Trophoblast cell (in vitro differentiated cells and primary cell): ENCODE results near the gene TTN.

Source experiments
- DNase-seq, 2 donors: peaks; one replicate each; pipeline ENCODE4 v3.0.0-alpha.2; 2016
- H2AFZ ChIP-seq: 2 replicates; pipeline ENCODE4 v1.6.1; 2013; ENCODE audit warnings: low read length, moderate library complexity, mild to moderate bottlenecking; ENCODE audit not compliant: insufficient read depth, poor library complexity
- H2AK5ac ChIP-seq: 2 replicates; pipeline ENCODE4 v1.6.1; 2013; ENCODE audit warnings: mild to moderate bottlenecking, low read length
- H2BK120ac ChIP-seq: 2 replicates; pipeline ENCODE4 v1.6.1; 2013; ENCODE audit warnings: low read length, mild to moderate bottlenecking, moderate library complexity; ENCODE audit not compliant: insufficient read depth, poor library complexity
- H2BK12ac ChIP-seq: 2 replicates; pipeline ENCODE4 v1.6.1; 2013; ENCODE audit warnings: mild to moderate bottlenecking, low read length, moderate library complexity
- H2BK5ac ChIP-seq: 2 replicates; pipeline ENCODE4 v1.6.1; 2013; ENCODE audit warnings: low read length, low read depth, moderate library complexity, mild to moderate bottlenecking; ENCODE audit not compliant: poor library complexity
- H3K14ac ChIP-seq: 2 replicates; pipeline ENCODE4 v1.6.1; 2013; ENCODE audit warnings: mild to moderate bottlenecking, low read length
- H3K18ac ChIP-seq: 2 replicates; pipeline ENCODE4 v1.6.1; 2013; ENCODE audit warnings: mild to moderate bottlenecking, low read length
- H3K23ac ChIP-seq: 2 replicates; pipeline ENCODE4 v1.6.1; 2013; ENCODE audit warnings: low read length
- H3K27ac ChIP-seq: 2 replicates; pipeline ENCODE4 v1.5.1; 2013; ENCODE audit warnings: low read depth, mild to moderate bottlenecking, inconsistent platforms, low read length, moderate library complexity
- H3K27me3 ChIP-seq: 2 replicates; pipeline ENCODE4 v1.6.1; 2013; ENCODE audit warnings: inconsistent platforms, mild to moderate bottlenecking, low read length, moderate library complexity; ENCODE audit not compliant: insufficient read depth
- H3K36me3 ChIP-seq, 2 experiments: 1 replicate in 1 of 2; 2 replicates in 1 of 2; pipeline ENCODE4 v1.6.1; 2013; ENCODE audit warnings: low read length in 2 of 2, mild to moderate bottlenecking in 2 of 2, moderate library complexity in 1 of 2; ENCODE audit not compliant: insufficient read depth in 2 of 2, control insufficient read depth in 1 of 2
- H3K4ac ChIP-seq: 2 replicates; pipeline ENCODE4 v1.6.1; 2013; ENCODE audit warnings: low read depth, mild to moderate bottlenecking, low read length, moderate library complexity
- H3K4me1 ChIP-seq, 2 experiments: 1 replicate in 1 of 2; 2 replicates in 1 of 2; pipeline ENCODE4 v1.6.1; 2013; ENCODE audit warnings: low read length in 2 of 2, mild to moderate bottlenecking in 2 of 2, moderate library complexity in 1 of 2; ENCODE audit not compliant: insufficient read depth in 2 of 2, control insufficient read depth in 1 of 2
- H3K4me2 ChIP-seq: 2 replicates; pipeline ENCODE4 v1.6.1; 2013; ENCODE audit warnings: inconsistent platforms, mild to moderate bottlenecking, low read length, moderate library complexity
- H3K4me3 ChIP-seq: 2 replicates; pipeline ENCODE4 v1.5.1; 2013; ENCODE audit warnings: mild to moderate bottlenecking, low read depth, low read length, inconsistent platforms
- H3K79me1 ChIP-seq: one replicate; pipeline ENCODE4 v1.6.1; 2013; ENCODE audit warnings: low read length
- H3K79me2 ChIP-seq: 2 replicates; pipeline ENCODE4 v1.6.1; 2013; ENCODE audit warnings: low read length, mild to moderate bottlenecking; ENCODE audit not compliant: control insufficient read depth, insufficient read depth, poor library complexity
- H3K9ac ChIP-seq: 2 replicates; pipeline ENCODE4 v1.6.1; 2013; ENCODE audit warnings: mild to moderate bottlenecking, low read length
- H3K9me3 ChIP-seq: 2 replicates; pipeline ENCODE4 v1.6.1; 2013; ENCODE audit warnings: low read depth, mild to moderate bottlenecking, control low read depth, inconsistent platforms, low read length; ENCODE audit not compliant: insufficient read depth
- H4K12ac ChIP-seq: 2 replicates; pipeline ENCODE4 v1.6.1; 2013; ENCODE audit warnings: low read depth, mild to moderate bottlenecking, low read length, moderate library complexity
- H4K8ac ChIP-seq: 2 replicates; pipeline ENCODE4 v1.6.1; 2013; ENCODE audit warnings: low read depth, mild to moderate bottlenecking, low read length, moderate library complexity
- H4K91ac ChIP-seq: one replicate; pipeline ENCODE4 v1.6.1; 2013; ENCODE audit warnings: low read depth, mild to moderate bottlenecking, low read length, moderate library complexity
- WGBS: extraction: QIAGEN DNeasy Blood & Tissue Kit; methylation state at CpG from one replicate; pipeline ENCODE4 v1.1.7; 2013; ENCODE audit warnings: missing lambda C conversion rate; ENCODE audit not compliant: insufficient read length, insufficient coverage; ENCODE audit errors: extremely low coverage; 5-methylcytosine and 5-hydroxymethylcytosine counted together

The TTN gene

DNA sequence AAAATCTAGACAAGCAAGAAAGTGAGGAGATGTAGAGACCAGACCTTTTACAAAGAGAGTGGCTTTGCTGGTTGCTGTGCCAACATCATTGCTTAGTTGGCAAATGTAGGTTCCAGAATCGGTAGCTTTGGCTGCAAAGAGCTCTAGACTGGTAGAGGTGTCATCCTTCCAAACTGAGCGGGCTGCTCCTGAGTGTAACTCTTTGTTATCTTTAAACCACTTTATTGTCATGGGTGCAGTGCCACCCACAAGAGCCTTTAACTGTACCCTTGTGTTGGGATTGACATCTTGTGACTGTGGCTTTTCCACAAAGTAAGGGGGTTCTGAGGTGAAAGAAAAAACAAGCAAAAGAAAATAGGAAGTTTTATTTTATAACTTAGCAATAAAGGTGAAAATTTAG is 77.2 kb downstream of the TTN start:
- H2AK5ac ChIP-seq = no peak overlapping the region
- H2BK120ac ChIP-seq = no peak overlapping the region
- H3K36me3 ChIP-seq = no peaks in the 10 kb centered on the region
- DNase-seq = no peak
- no peak overlapping the region for H3K18ac ChIP-seq
- no peak overlapping the region for H3K27ac ChIP-seq
- no peak overlapping the region for H3K9ac ChIP-seq
- no peaks in the 10 kb centered on the region for H3K9me3 ChIP-seq
- no peak overlapping the region for H2BK5ac ChIP-seq
- no peak overlapping the region for H2AFZ ChIP-seq
- no peak overlapping the region for H3K4ac ChIP-seq
- H4K91ac ChIP-seq = no peak overlapping the region
- H4K8ac ChIP-seq = no peak overlapping the region
- H3K27me3 ChIP-seq = no peaks in the 10 kb centered on the region
- WGBS = no CpG with 5 or more reads among the region's 2 CpGs
- no peak overlapping the region for H2BK12ac ChIP-seq
- no peak overlapping the region for H4K12ac ChIP-seq
- no peaks in the 10 kb centered on the region for H3K4me1 ChIP-seq
- H3K4me2 ChIP-seq = no peak overlapping the region
- H3K79me1 ChIP-seq = no peaks in the 10 kb centered on the region
- no peaks in the 10 kb centered on the region for H3K79me2 ChIP-seq
- H3K4me3 ChIP-seq = no peak overlapping the region
- H3K23ac ChIP-seq = no peak overlapping the region
- no peak overlapping the region for H3K14ac ChIP-seq

- Histone ChIP-seq H3K4ac (no peak overlapping the region), H3K23ac (no peak overlapping the region), H3K14ac (no peak overlapping the region), H3K79me1 (no peaks in the 10 kb centered on the region), H4K8ac (no peak overlapping the region), H3K4me2 (no peak overlapping the region), H3K18ac (no peak overlapping the region), H2BK120ac (no peak overlapping the region), H2AK5ac (no peak overlapping the region), H3K9ac (no peak overlapping the region), H3K79me2 (no peaks in the 10 kb centered on the region), H2BK5ac (no peak overlapping the region), H3K27me3 (no peaks in the 10 kb centered on the region), H2AFZ (no peak overlapping the region), H3K36me3 (no peaks in the 10 kb centered on the region), H3K4me3 (no peak overlapping the region), H2BK12ac (no peak overlapping the region), H3K4me1 (no peaks in the 10 kb centered on the region), H3K27ac (no peak overlapping the region), H4K12ac (no peak overlapping the region), H4K91ac (no peak overlapping the region), H3K9me3 (no peaks in the 10 kb centered on the region)
- DNase-seq = peak; percentile 70 to 91
- no CpG with 5 or more reads among the region's 5 CpGs for WGBS
Observed at GRCh38 chr2:178723786-178724346, 83.4 kb downstream of the TTN start.

GRCh38 chr2:178722296-178722695 is 84.9 kb downstream of the TTN start:
- H3K4ac ChIP-seq = no peak overlapping the region

GRCh38 chr2:178718988-178719387 is 88.2 kb downstream of the TTN start:
- WGBS = no CpG with 5 or more reads among the region's 9 CpGs
- no peak overlapping the region for H3K18ac ChIP-seq
- no peak overlapping the region for H3K27ac ChIP-seq
- H3K14ac ChIP-seq = no peak overlapping the region
- H3K36me3 ChIP-seq = no peaks in the 10 kb centered on the region
- H2BK120ac ChIP-seq = no peak overlapping the region
- no peak for DNase-seq
- H3K4me2 ChIP-seq = no peak overlapping the region
- H3K4ac ChIP-seq = no peak overlapping the region
- no peak overlapping the region for H2AFZ ChIP-seq
- H3K9ac ChIP-seq = no peak overlapping the region
- H3K4me3 ChIP-seq = no peak overlapping the region
- no peaks in the 10 kb centered on the region for H3K27me3 ChIP-seq
- no peaks in the 10 kb centered on the region for H3K79me2 ChIP-seq
- no peaks in the 10 kb centered on the region for H3K79me1 ChIP-seq
- H4K91ac ChIP-seq = no peak overlapping the region
- H2BK5ac ChIP-seq = no peak overlapping the region
- no peak overlapping the region for H4K12ac ChIP-seq
- no peaks in the 10 kb centered on the region for H3K4me1 ChIP-seq
- no peak overlapping the region for H4K8ac ChIP-seq
- no peak overlapping the region for H2AK5ac ChIP-seq
- no peaks in the 10 kb centered on the region for H3K9me3 ChIP-seq
- no peak overlapping the region for H3K23ac ChIP-seq
- no peak overlapping the region for H2BK12ac ChIP-seq

More at GRCh38 chr2:178722296-178722695, 84.9 kb downstream of the TTN start:
- Histone ChIP-seq H2AK5ac (no peak overlapping the region), H3K23ac (no peak overlapping the region), H3K9me3 (no peaks in the 10 kb centered on the region), H2AFZ (no peak overlapping the region), H4K8ac (no peak overlapping the region), H2BK12ac (no peak overlapping the region), H3K4me3 (no peak overlapping the region), H3K36me3 (no peaks in the 10 kb centered on the region), H3K4me1 (no peaks in the 10 kb centered on the region), H2BK5ac (no peak overlapping the region), H4K91ac (no peak overlapping the region), H3K14ac (no peak overlapping the region), H3K27me3 (no peaks in the 10 kb centered on the region), H3K79me1 (no peaks in the 10 kb centered on the region), H4K12ac (no peak overlapping the region), H3K27ac (no peak overlapping the region), H3K9ac (no peak overlapping the region), H3K4me2 (no peak overlapping the region), H3K79me2 (no peaks in the 10 kb centered on the region), H3K18ac (no peak overlapping the region), H2BK120ac (no peak overlapping the region)
- WGBS = no CpG with 5 or more reads among the region's 3 CpGs
- DNase-seq = no peak
